ENCODE data around the gene NFIX.

NFIX gene

GRCh38 chr19:13098277-13099072, 103.2 kb downstream of the NFIX start:
- Histone ChIP-seq H3K4me1 (ENCODE audit: control insufficient read depth, insufficient read depth, low read length) (peaks cover 14% of the 10 kb centered on the region), H3K9ac (ENCODE audit: low read length) (no peak overlapping the region), H3K4me3 (ENCODE audit: low read length) (peak overlapping the region; percentile 72)

GRCh38 chr19:13099073-13099999, 104.1 kb downstream of the NFIX start:
- Histone ChIP-seq H3K9ac (ENCODE audit: low read length) (peak overlapping the region; percentile 51), H3K4me1 (ENCODE audit: control insufficient read depth, insufficient read depth, low read length) (peaks cover 10% of the 10 kb centered on the region), H3K36me3 (ENCODE audit: control insufficient read depth, insufficient read depth, low read length) (no peaks in the 10 kb centered on the region), H3K27me3 (ENCODE audit: control insufficient read depth, insufficient read depth, low read length) (no peaks in the 10 kb centered on the region), H3K27ac (ENCODE audit: low read depth, low read length) (peak overlapping the region; percentile 87), H3K4me3 (ENCODE audit: low read length) (peak overlapping the region; percentile 72)

More at GRCh38 chr19:13098277-13099072, 103.2 kb downstream of the NFIX start:
- Histone ChIP-seq H3K27me3 (ENCODE audit: control insufficient read depth, insufficient read depth, low read length) (no peaks in the 10 kb centered on the region), H3K36me3 (ENCODE audit: control insufficient read depth, insufficient read depth, low read length) (no peaks in the 10 kb centered on the region), H3K27ac (ENCODE audit: low read depth, low read length) (peak overlapping the region; percentile 87)

GRCh38 chr19:13100031-13100588, 104.8 kb downstream of the NFIX start:
- Histone ChIP-seq H3K4me1 (ENCODE audit: control insufficient read depth, insufficient read depth, low read length) (peaks cover 10% of the 10 kb centered on the region), H3K9ac (ENCODE audit: low read length) (no peak overlapping the region), H3K27me3 (ENCODE audit: control insufficient read depth, insufficient read depth, low read length) (no peaks in the 10 kb centered on the region), H3K27ac (ENCODE audit: low read depth, low read length) (peak overlapping the region; percentile 87), H3K4me3 (ENCODE audit: low read length) (peak overlapping the region; percentile 20), H3K36me3 (ENCODE audit: control insufficient read depth, insufficient read depth, low read length) (no peaks in the 10 kb centered on the region)

GRCh38 chr19:13100841-13101589, 105.7 kb downstream of the NFIX start:
- Histone ChIP-seq H3K27ac (ENCODE audit: low read depth, low read length) (no peak overlapping the region), H3K9ac (ENCODE audit: low read length) (no peak overlapping the region), H3K36me3 (ENCODE audit: control insufficient read depth, insufficient read depth, low read length) (no peaks in the 10 kb centered on the region), H3K27me3 (ENCODE audit: control insufficient read depth, insufficient read depth, low read length) (no peaks in the 10 kb centered on the region), H3K4me3 (ENCODE audit: low read length) (peak overlapping the region; percentile 57), H3K4me1 (ENCODE audit: control insufficient read depth, insufficient read depth, low read length) (peaks cover 10% of the 10 kb centered on the region)

- Histone ChIP-seq H3K4me3 (ENCODE audit: low read length) (peak overlapping the region; percentile 81), H3K4me1 (ENCODE audit: control insufficient read depth, insufficient read depth, low read length) (peaks cover 10% of the 10 kb centered on the region), H3K9ac (ENCODE audit: low read length) (peak overlapping the region; percentile 49), H3K27me3 (ENCODE audit: control insufficient read depth, insufficient read depth, low read length) (no peaks in the 10 kb centered on the region), H3K27ac (ENCODE audit: low read depth, low read length) (peak overlapping the region; percentile 70), H3K36me3 (ENCODE audit: control insufficient read depth, insufficient read depth, low read length) (no peaks in the 10 kb centered on the region)
These were observed 106.5 kb downstream of the NFIX start for GRCh38 chr19:13101590-13102415.

GRCh38 chr19:13102416-13102665, 107.1 kb downstream of the NFIX start:
- Histone ChIP-seq H3K9ac (ENCODE audit: low read length) (peak overlapping the region; percentile 13), H3K36me3 (ENCODE audit: control insufficient read depth, insufficient read depth, low read length) (no peaks in the 10 kb centered on the region), H3K27me3 (ENCODE audit: control insufficient read depth, insufficient read depth, low read length) (no peaks in the 10 kb centered on the region), H3K27ac (ENCODE audit: low read depth, low read length) (peak overlapping the region; percentile 70), H3K4me3 (ENCODE audit: low read length) (peak overlapping the region; percentile 81), H3K4me1 (ENCODE audit: control insufficient read depth, insufficient read depth, low read length) (peaks cover 10% of the 10 kb centered on the region)

GRCh38 chr19:13102666-13103580, 107.6 kb downstream of the NFIX start, which contains the start of gene LYL1:
Gene LYL1, minus strand, starts transcription at chr19:13102858. Its CDS starts 1,687 bp downstream, at chr19:13101171.
- peak within 1 kb of the TSS; percentile 81 for H3K4me3 ChIP-seq (ENCODE audit: low read length)
- peaks cover 4% of the 10 kb centered on the region for H3K36me3 ChIP-seq (ENCODE audit: control insufficient read depth, insufficient read depth, low read length)
- peak within 1 kb of the TSS; percentile 70 for H3K27ac ChIP-seq (ENCODE audit: low read depth, low read length)
- no peaks in the 10 kb centered on the region for H3K27me3 ChIP-seq (ENCODE audit: control insufficient read depth, insufficient read depth, low read length)
- peak within 1 kb of the TSS; percentile 49 for H3K9ac ChIP-seq (ENCODE audit: low read length)
- H3K4me1 ChIP-seq (ENCODE audit: control insufficient read depth, insufficient read depth, low read length): peaks cover 10% of the 10 kb centered on the region

GRCh38 chr19:13103581-13104359, 108.5 kb downstream of the NFIX start:
- peaks cover 10% of the 10 kb centered on the region for H3K4me1 ChIP-seq (ENCODE audit: control insufficient read depth, insufficient read depth, low read length)
- H3K9ac ChIP-seq (ENCODE audit: low read length): peak overlapping the region; percentile 11
- H3K27ac ChIP-seq (ENCODE audit: low read depth, low read length): peak overlapping the region; percentile 70
- H3K4me3 ChIP-seq (ENCODE audit: low read length): peak overlapping the region; percentile 54
- H3K36me3 ChIP-seq (ENCODE audit: control insufficient read depth, insufficient read depth, low read length): peaks cover 4% of the 10 kb centered on the region
- no peaks in the 10 kb centered on the region for H3K27me3 ChIP-seq (ENCODE audit: control insufficient read depth, insufficient read depth, low read length)

GRCh38 chr19:13104360-13104847, 109.1 kb downstream of the NFIX start:
- no peak overlapping the region for H3K27ac ChIP-seq (ENCODE audit: low read depth, low read length)
- peaks cover 10% of the 10 kb centered on the region for H3K4me1 ChIP-seq (ENCODE audit: control insufficient read depth, insufficient read depth, low read length)
- H3K27me3 ChIP-seq (ENCODE audit: control insufficient read depth, insufficient read depth, low read length): no peaks in the 10 kb centered on the region
- H3K4me3 ChIP-seq (ENCODE audit: low read length): peak overlapping the region; percentile 54
- peak overlapping the region; percentile 21 for H3K9ac ChIP-seq (ENCODE audit: low read length)
- peaks cover 8% of the 10 kb centered on the region for H3K36me3 ChIP-seq (ENCODE audit: control insufficient read depth, insufficient read depth, low read length)
